H1 (cell line): ENCODE data around the gene RUNX1. TPM values are rescaled to one million over a fixed set of nuclear protein-coding genes. Genes with fewer than 3 reads are reported as not detected.

Source experiments
- CTCF ChIA-PET: fragments of 300-600 bp; sonication (Branson Sonifier 250); formaldehyde crosslinking; loops from one replicate; lab custom pipeline; 2021; ENCODE audit not compliant: partially characterized antibody; lab: Charles Lee
- POLR2A ChIA-PET: fragments of 300-600 bp; sonication (Branson Sonifier 250); formaldehyde crosslinking; loops from one replicate; lab custom pipeline; 2021; ENCODE audit warnings: inconsistent platforms; ENCODE audit not compliant: partially characterized antibody; lab: Charles Lee
- DNase-seq, 2 experiments: peaks; one replicate each; pipeline versions ENCODE4 v3.0.0 to v3.0.0-alpha.2; 2010 to 2022; ENCODE audit warnings: low spot score in 2 of 2, low read depth in 1 of 2, mixed read lengths in 1 of 2
- FAIRE-seq: peaks from 2 replicates; lab custom pipeline; 2011; peaks lifted over from hg19 to GRCh38; lab: Jason Lieb, UNC
- H2AFZ ChIP-seq: 2 replicates; pipeline ENCODE4 v1.8.1; 2012; ENCODE audit warnings: low read length, inconsistent platforms
- H2AK5ac ChIP-seq: 2 replicates; pipeline ENCODE4 v1.6.1; 2013; ENCODE audit warnings: low read depth, low read length
- H2BK120ac ChIP-seq: replicated peaks from 2 replicates; pipeline ENCODE3; 2013; ENCODE audit warnings: low read depth, low read length, inconsistent platforms
- H2BK12ac ChIP-seq: 2 replicates; pipeline ENCODE4 v1.6.1; 2013; ENCODE audit warnings: low read depth, low read length
- H2BK15ac ChIP-seq: 2 replicates; pipeline ENCODE4 v1.6.1; 2013; ENCODE audit warnings: low read length
- H2BK20ac ChIP-seq: 2 replicates; pipeline ENCODE4 v1.6.1; 2013; ENCODE audit warnings: low read length
- H2BK5ac ChIP-seq: 2 replicates; pipeline ENCODE4 v1.6.1; 2013; ENCODE audit warnings: low read depth, low read length
- H3K14ac ChIP-seq: 2 replicates; pipeline ENCODE4 v1.6.1; 2013; ENCODE audit warnings: inconsistent platforms; ENCODE audit not compliant: insufficient read length
- H3K18ac ChIP-seq: 2 replicates; pipeline ENCODE4 v1.6.1; 2013; ENCODE audit warnings: low read length; ENCODE audit errors: extremely low read depth
- H3K23ac ChIP-seq: 2 replicates; pipeline ENCODE4 v1.6.1; 2013; ENCODE audit warnings: inconsistent platforms; ENCODE audit not compliant: insufficient read length
- H3K23me2 ChIP-seq: 2 replicates; pipeline ENCODE4 v1.6.1; 2013; ENCODE audit warnings: low read depth, low read length
- H3K27ac ChIP-seq: 2 replicates; pipeline ENCODE4 v1.6.1; 2011; ENCODE audit warnings: low read depth, low read length, inconsistent platforms
- H3K27me3 ChIP-seq, 4 experiments: replicated peaks in 1 of 4; 1 replicate in 1 of 4; 2 replicates in 3 of 4; pipeline versions ENCODE4 v1.6.1 to v1.8.1; 2011 to 2013; ENCODE audit warnings: low read length in 3 of 4, mild to moderate bottlenecking in 3 of 4, inconsistent platforms in 2 of 4, mixed read lengths in 2 of 4, moderate library complexity in 1 of 4; ENCODE audit not compliant: control insufficient read depth in 3 of 4, insufficient read depth in 3 of 4; ENCODE audit errors: extremely low read depth in 1 of 4
- H3K36me3 ChIP-seq, 4 experiments: 2 replicates each; pipeline versions ENCODE4 v1.6.1 to v1.8.1; 2011 to 2013; ENCODE audit warnings: mild to moderate bottlenecking in 4 of 4, low read length in 3 of 4, moderate library complexity in 2 of 4, control low read depth in 1 of 4, inconsistent platforms in 1 of 4; ENCODE audit not compliant: insufficient read depth in 4 of 4, control insufficient read depth in 2 of 4
- H3K4ac ChIP-seq: replicated peaks from 2 replicates; pipeline ENCODE3; 2013; ENCODE audit warnings: low read length, low read depth, mixed read lengths, inconsistent platforms; ENCODE audit not compliant: insufficient read length
- H3K4me1 ChIP-seq, 4 experiments: replicated peaks in 1 of 4; 1 replicate in 1 of 4; 2 replicates in 3 of 4; pipeline versions ENCODE4 v1.6.1 to v1.8.1; 2011 to 2013; ENCODE audit warnings: low read length in 3 of 4, inconsistent platforms in 2 of 4, mixed read lengths in 1 of 4; ENCODE audit not compliant: insufficient read depth in 4 of 4, control insufficient read depth in 3 of 4
- H3K4me2 ChIP-seq, 2 experiments: 2 replicates each; pipeline versions ENCODE4 v1.6.1 to v1.8.1; 2011 to 2013; ENCODE audit warnings: low read depth in 2 of 2, low read length in 2 of 2, control low read depth in 1 of 2, inconsistent platforms in 1 of 2, mild to moderate bottlenecking in 1 of 2; ENCODE audit not compliant: insufficient read depth in 1 of 2
- H3K4me3 ChIP-seq, 4 experiments: fragments of 200-600, 300-600 bp in 1 of 4; sonication (generic), shearing (Covaris generic), sonication (Bioruptor Twin) in 1 of 4; 2 replicates each; pipeline versions ENCODE4 v1.5.1 to v1.8.1; 2011 to 2016; ENCODE audit warnings: low read length in 4 of 4, low read depth in 3 of 4, control low read depth in 2 of 4, inconsistent platforms in 2 of 4, mild to moderate bottlenecking in 2 of 4, mixed read lengths in 1 of 4, moderate library complexity in 1 of 4; ENCODE audit not compliant: insufficient read depth in 2 of 4; ENCODE audit errors: extremely low read depth in 1 of 4
- H3K56ac ChIP-seq: replicated peaks from 2 replicates; pipeline ENCODE3; 2013; ENCODE audit warnings: low read depth, mild to moderate bottlenecking, mixed read lengths, low read length, inconsistent platforms; ENCODE audit not compliant: insufficient read length
- H3K79me1 ChIP-seq: 2 replicates; pipeline ENCODE4 v1.6.1; 2013; ENCODE audit warnings: low read depth, low read length, control low read depth
- H3K79me2 ChIP-seq, 2 experiments: 2 replicates each; pipeline versions ENCODE4 v1.6.1 to v1.8.1; 2012 to 2013; ENCODE audit warnings: low read length in 2 of 2, mild to moderate bottlenecking in 2 of 2, inconsistent platforms in 1 of 2; ENCODE audit not compliant: insufficient read depth in 2 of 2, control insufficient read depth in 1 of 2
- H3K9ac ChIP-seq, 4 experiments: replicated peaks in 1 of 4; 1 replicate in 1 of 4; 2 replicates in 3 of 4; pipeline versions ENCODE4 v1.6.1 to v1.8.1; 2011 to 2013; ENCODE audit warnings: low read depth in 3 of 4, low read length in 3 of 4, control low read depth in 2 of 4, mild to moderate bottlenecking in 2 of 4, moderate library complexity in 2 of 4, inconsistent platforms in 1 of 4; ENCODE audit errors: extremely low read depth in 1 of 4
- H3K9me3 ChIP-seq, 2 experiments: 2 replicates each; pipeline versions ENCODE4 v1.6.1 to v1.8.1; 2012 to 2013; ENCODE audit warnings: mild to moderate bottlenecking in 2 of 2, moderate library complexity in 2 of 2, control low read depth in 1 of 2, inconsistent platforms in 1 of 2, low read depth in 1 of 2, low read length in 1 of 2, mixed read lengths in 1 of 2; ENCODE audit not compliant: insufficient read depth in 2 of 2
- H4K20me1 ChIP-seq, 2 experiments: replicated peaks in 1 of 2; 2 replicates each; pipeline versions ENCODE3 to v1.8.1; 2011 to 2013; ENCODE audit warnings: inconsistent platforms in 2 of 2, low read length in 2 of 2, mild to moderate bottlenecking in 1 of 2; ENCODE audit not compliant: insufficient read depth in 2 of 2, control insufficient read depth in 1 of 2
- H4K5ac ChIP-seq: 2 replicates; pipeline ENCODE4 v1.6.1; 2013; ENCODE audit warnings: low read length, low read depth, mixed read lengths, inconsistent platforms; ENCODE audit not compliant: insufficient read length
- H4K8ac ChIP-seq: 2 replicates; pipeline ENCODE4 v1.8.0; 2013; ENCODE audit warnings: mild to moderate bottlenecking, moderate library complexity, low read length, inconsistent platforms; ENCODE audit not compliant: insufficient read depth; ENCODE audit errors: extremely low read depth
- H4K91ac ChIP-seq: replicated peaks from 2 replicates; pipeline ENCODE3; 2013; ENCODE audit warnings: low read length, mixed read lengths, inconsistent platforms; ENCODE audit not compliant: insufficient read length
- CBX8 ChIP-seq: fragments of 300-800, 300-1000 bp; sonication (generic); IDR thresholded peaks from 2 replicates; pipeline ENCODE4 v1.7.1; 2016; ENCODE audit warnings: low read depth, low read length, borderline replicate concordance
- GABPA ChIP-seq: IDR thresholded peaks from 2 replicates; pipeline ENCODE4 v1.6.1; 2011; ENCODE audit warnings: mild to moderate bottlenecking, low read length, moderate library complexity, borderline replicate concordance; ENCODE audit not compliant: insufficient read depth
- MAFK ChIP-seq: IDR thresholded peaks from 2 replicates; pipeline ENCODE4 v1.6.1; 2012; ENCODE audit warnings: low read depth, mild to moderate bottlenecking, improper control_type of control experiment, low read length
- SP4 ChIP-seq: IDR thresholded peaks from 2 replicates; pipeline ENCODE4 v1.6.1; 2012; ENCODE audit warnings: low read length, inconsistent platforms
- WGBS, 2 experiments: shearing (Covaris generic) in 1 of 2; methylation state at CpG; one replicate each; pipeline versions ENCODE4 v1.1.6 to v1.1.7; 2013 to 2015; ENCODE audit warnings: low lambda C conversion rate in 2 of 2, mixed read lengths in 2 of 2, inconsistent platforms in 1 of 2, low coverage in 1 of 2, missing lambda C conversion rate in 1 of 2; ENCODE audit not compliant: insufficient replicate concordance in 2 of 2, insufficient coverage in 1 of 2, insufficient read length in 1 of 2; ENCODE audit errors: extremely low coverage in 1 of 2, missing lambda C conversion rate in 1 of 2; 5-methylcytosine and 5-hydroxymethylcytosine counted together
- polyA plus RNA-seq, 7 experiments: library from polyadenylated mRNA; depleted of rRNA in 3 of 7; stranded (reverse) in 5 of 7; unstranded in 2 of 7; fragments of >200 nt in 5 of 7; fragments of 200-250 nt in 2 of 7; gene quantifications; 1 replicate in 5 of 7; 2 replicates in 1 of 7; 4 replicates in 1 of 7; pipeline versions ENCODE4 v1.2.1 to v1.2.3, GENCODE V29; 2011 to 2013; ENCODE audit warnings: missing spikeins in 2 of 7, mixed read lengths in 2 of 7
- total RNA-seq: library from RNA; stranded (reverse); fragmentation: NEBNext Ultra II Directional; extraction: Animal tissue kit (Norgen Biotek cat#: 25700); gene quantifications from 2 replicates; pipeline ENCODE4 v1.2.1, GENCODE V29; 2021

Gene RUNX1
- total and polyA plus RNA-seq, 2 of the 8 experiments (the other 6 are each of a cell fraction or from before 2014, with no cell fraction given): 0.20 to 0.60 TPM

- Histone ChIP-seq H3K27ac (no peak overlapping the region), H3K27me3 (peaks cover 11 to 19% (median 17%) of the 10 kb centered on the region in 4 experiments), H3K79me1 (no peaks in the 10 kb centered on the region), H3K23me2 (no peaks in the 10 kb centered on the region), H2AFZ (no peak overlapping the region), H4K20me1 (peaks cover 0 to 1% of the 10 kb centered on the region in 2 experiments), H3K14ac (no peak overlapping the region), H3K4me1 (no peaks in the 10 kb centered on the region; a peak in 1 of 7 replicates), H3K4me3 (no peak overlapping the region), H3K23ac (no peak overlapping the region)
- POLR2A ChIA-PET: no interaction called here
- TF ChIP-seq SP4: no peak
- TF ChIP-seq MAFK: no peak
- no peak for TF ChIP-seq CBX8
- TF ChIP-seq GABPA: no peak
- TF ChIP-seq, all 59 proteins: peak for 0
- Histone ChIP-seq H3K36me3 (no peaks in the 10 kb centered on the region), H3K9ac (no peak overlapping the region), H2BK120ac (no peak overlapping the region), H3K4ac (no peak overlapping the region), H3K56ac (no peak overlapping the region), H4K5ac (no peak overlapping the region), H3K4me2 (no peak overlapping the region), H4K8ac (no peak overlapping the region), H2BK20ac (no peak overlapping the region), H3K18ac (no peak overlapping the region), H2BK5ac (no peak overlapping the region), H2AK5ac (no peak overlapping the region), H3K9me3 (no peaks in the 10 kb centered on the region), H3K79me2 (no peaks in the 10 kb centered on the region), H2BK12ac (no peak overlapping the region), H2BK15ac (no peak overlapping the region), H4K91ac (no peak overlapping the region)
- CTCF ChIA-PET: interaction anchor here (0.8 to 5.4 kb wide), 3 partner anchors 13 to 114 kb away, joined by 3 to 32 read pairs (median 4); no protein-coding TSS in a partner anchor
- 88% methylated on average over 5 of the region's 5 CpGs; no CpG with 5 or more reads in 1 of the 2 experiments for WGBS, 2 experiments
- no peak for FAIRE-seq
- no peak for DNase-seq
Measured at GRCh38 chr21:34859976-34860653, 189.0 kb downstream of the RUNX1 start.
